Fibroblast of lung (primary cell): Measurements from ENCODE around the gene FBF1. TPM values are rescaled to one million over a fixed set of nuclear protein-coding genes. Genes with fewer than 3 reads are reported as not detected.

Experiments used
- DNase-seq, 2 donors: peaks; one replicate each; pipeline versions ENCODE4 v3.0.0 to v3.0.0-alpha.2; 2010; ENCODE audit warnings: low read depth in 2 of 2
- H2AFZ ChIP-seq: 2 replicates; pipeline ENCODE4 v1.5.1; 2012; ENCODE audit warnings: low read length, control low read depth, inconsistent platforms
- H3K27ac ChIP-seq: 2 replicates; pipeline ENCODE4 v1.5.1; 2011; ENCODE audit warnings: low read length, control low read depth; ENCODE audit not compliant: insufficient read depth
- H3K27me3 ChIP-seq: 2 replicates; pipeline ENCODE4 v1.5.1; 2011; ENCODE audit warnings: mild to moderate bottlenecking, low read length; ENCODE audit not compliant: control insufficient read depth, insufficient read depth
- H3K36me3 ChIP-seq: 2 replicates; pipeline ENCODE4 v1.5.1; 2011; ENCODE audit warnings: low read length; ENCODE audit not compliant: control insufficient read depth, insufficient read depth
- H3K4me1 ChIP-seq: 2 replicates; pipeline ENCODE4 v1.5.1; 2011; ENCODE audit warnings: low read length; ENCODE audit not compliant: control insufficient read depth, insufficient read depth; ENCODE audit errors: extremely low read depth
- H3K4me2 ChIP-seq: 2 replicates; pipeline ENCODE4 v1.5.1; 2011; ENCODE audit warnings: low read length, control low read depth; ENCODE audit not compliant: insufficient read depth; ENCODE audit errors: extremely low read depth
- H3K4me3 ChIP-seq, 4 experiments: fragments of 200-600 bp in 1 of 4; sonication (generic) in 1 of 4; replicated peaks in 1 of 4; 2 replicates each; pipeline ENCODE4 v1.5.1; 2011 to 2016; ENCODE audit warnings: low read length in 4 of 4, low read depth in 3 of 4, mild to moderate bottlenecking in 3 of 4, control low read depth in 2 of 4, inconsistent platforms in 1 of 4, mixed read lengths in 1 of 4; ENCODE audit not compliant: insufficient read depth in 1 of 4; ENCODE audit errors: control extremely low read depth in 1 of 4
- H3K79me2 ChIP-seq: 2 replicates; pipeline ENCODE4 v1.5.1; 2012; ENCODE audit warnings: mild to moderate bottlenecking, low read length, inconsistent platforms; ENCODE audit not compliant: control insufficient read depth, insufficient read depth
- H3K9ac ChIP-seq: 2 replicates; pipeline ENCODE4 v1.5.1; 2011; ENCODE audit warnings: mild to moderate bottlenecking, low read length, control low read depth; ENCODE audit not compliant: insufficient read depth
- H3K9me3 ChIP-seq: 2 replicates; pipeline ENCODE4 v1.5.1; 2012; ENCODE audit warnings: low read depth, low read length; ENCODE audit not compliant: control insufficient read depth, insufficient read depth
- H4K20me1 ChIP-seq: 2 replicates; pipeline ENCODE4 v1.5.1; 2011; ENCODE audit warnings: low read length; ENCODE audit not compliant: control insufficient read depth, insufficient read depth; ENCODE audit errors: extremely low read depth
- EZH2 ChIP-seq: IDR thresholded peaks from 2 replicates; pipeline ENCODE4 v1.5.1; 2012; ENCODE audit warnings: low read length, control low read depth, mild to moderate bottlenecking; ENCODE audit errors: missing control alignments
- polyA plus RNA-seq, 2 donors: library from polyadenylated mRNA; depleted of rRNA in 1 of 2; stranded (reverse) in 1 of 2; unstranded in 1 of 2; fragments of >200 nt; gene quantifications; 2 replicates each; pipeline ENCODE4 v1.2.1, GENCODE V29; 2011 to 2012; ENCODE audit warnings: missing spikeins in 1 of 2
- total RNA-seq: library from RNA; depleted of rRNA; stranded (reverse); fragments of >200 nt; gene quantifications from 2 replicates; pipeline ENCODE4 v1.2.1, GENCODE V29; 2014
- TF ChIP-seq, protein P1 (sequence below), 2 donors: IDR thresholded peaks in 1 of 2; conservative IDR thresholded peaks in 1 of 2; 1 replicate in 1 of 2; 2 replicates in 1 of 2; pipeline ENCODE4 v1.5.1; 2011 to 2012; ENCODE audit warnings: low read length in 2 of 2, control low read depth in 1 of 2, inconsistent platforms in 1 of 2, low read depth in 1 of 2, mild to moderate bottlenecking in 1 of 2

FBF1 gene
- total and polyA plus RNA-seq, 2 donors (not counting 1 experiment from before 2014, with no cell fraction given) = 1.6 to 11.2 TPM

DNA sequence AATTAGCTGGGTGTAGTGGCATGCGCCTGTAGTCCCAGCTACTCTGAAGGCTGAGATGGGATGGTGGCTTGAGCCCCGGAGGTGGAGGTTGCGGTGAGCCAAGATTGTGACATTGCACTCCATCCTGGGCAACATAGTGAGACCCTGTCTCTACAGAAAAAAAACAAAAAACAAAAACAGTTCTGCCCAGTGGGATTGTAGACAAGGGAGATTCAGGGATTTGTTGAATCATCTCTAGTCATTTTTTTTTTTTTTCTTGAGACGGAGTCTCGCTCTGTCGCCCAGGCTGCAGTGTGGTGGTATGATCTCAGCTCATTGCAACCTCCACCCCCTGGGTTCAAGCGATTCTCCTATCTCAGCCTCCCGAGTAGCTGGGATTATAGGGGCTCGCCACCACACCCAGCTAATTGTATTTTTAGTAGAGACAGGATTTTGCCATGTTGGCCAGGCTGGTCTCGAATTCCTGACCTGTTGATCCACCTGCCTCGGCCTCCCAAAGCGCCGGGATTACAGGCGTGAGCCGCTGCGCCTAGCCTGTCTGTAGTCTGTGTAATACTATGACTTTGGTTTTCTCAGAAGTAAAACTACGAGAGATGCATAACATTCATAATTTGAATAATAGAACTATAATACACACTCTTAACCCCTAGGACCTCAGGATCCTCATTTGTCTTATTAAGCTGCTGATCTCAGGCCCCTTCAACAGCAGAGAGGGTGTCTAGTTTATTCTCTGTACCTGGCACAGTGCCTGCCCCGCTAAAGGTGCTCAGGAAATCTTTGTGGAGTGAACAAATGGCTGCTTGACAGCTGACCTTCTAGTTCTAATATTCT is 39.6 kb upstream of the FBF1 start:
- Histone ChIP-seq H3K27me3 (no peaks in the 10 kb centered on the region), H3K36me3 (no peaks in the 10 kb centered on the region), H3K9me3 (no peaks in the 10 kb centered on the region), H3K79me2 (peaks cover 10% of the 10 kb centered on the region), H3K4me3 (peak overlapping the region; percentile 74 to 95 (median 82)), H2AFZ (no peak overlapping the region), H3K27ac (peak overlapping the region; percentile 97), H3K9ac (peak overlapping the region; percentile 97), H3K4me2 (peak overlapping the region; percentile 100), H4K20me1 (no peaks in the 10 kb centered on the region), H3K4me1 (peaks cover 7% of the 10 kb centered on the region)
- DNase-seq = peak in 1 of 2 donors; percentile 31
- no peak for TF ChIP-seq EZH2
- TF ChIP-seq, protein P1, sequence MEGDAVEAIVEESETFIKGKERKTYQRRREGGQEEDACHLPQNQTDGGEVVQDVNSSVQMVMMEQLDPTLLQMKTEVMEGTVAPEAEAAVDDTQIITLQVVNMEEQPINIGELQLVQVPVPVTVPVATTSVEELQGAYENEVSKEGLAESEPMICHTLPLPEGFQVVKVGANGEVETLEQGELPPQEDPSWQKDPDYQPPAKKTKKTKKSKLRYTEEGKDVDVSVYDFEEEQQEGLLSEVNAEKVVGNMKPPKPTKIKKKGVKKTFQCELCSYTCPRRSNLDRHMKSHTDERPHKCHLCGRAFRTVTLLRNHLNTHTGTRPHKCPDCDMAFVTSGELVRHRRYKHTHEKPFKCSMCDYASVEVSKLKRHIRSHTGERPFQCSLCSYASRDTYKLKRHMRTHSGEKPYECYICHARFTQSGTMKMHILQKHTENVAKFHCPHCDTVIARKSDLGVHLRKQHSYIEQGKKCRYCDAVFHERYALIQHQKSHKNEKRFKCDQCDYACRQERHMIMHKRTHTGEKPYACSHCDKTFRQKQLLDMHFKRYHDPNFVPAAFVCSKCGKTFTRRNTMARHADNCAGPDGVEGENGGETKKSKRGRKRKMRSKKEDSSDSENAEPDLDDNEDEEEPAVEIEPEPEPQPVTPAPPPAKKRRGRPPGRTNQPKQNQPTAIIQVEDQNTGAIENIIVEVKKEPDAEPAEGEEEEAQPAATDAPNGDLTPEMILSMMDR (conservative IDR thresholded peaks at IDR 0.05 in 1 of 2, IDR thresholded peaks at IDR 0.05 in 1 of 2; ENCODE audit: low read depth in 1 of 2, low read length in 2 of 2) = no peak

DNA sequence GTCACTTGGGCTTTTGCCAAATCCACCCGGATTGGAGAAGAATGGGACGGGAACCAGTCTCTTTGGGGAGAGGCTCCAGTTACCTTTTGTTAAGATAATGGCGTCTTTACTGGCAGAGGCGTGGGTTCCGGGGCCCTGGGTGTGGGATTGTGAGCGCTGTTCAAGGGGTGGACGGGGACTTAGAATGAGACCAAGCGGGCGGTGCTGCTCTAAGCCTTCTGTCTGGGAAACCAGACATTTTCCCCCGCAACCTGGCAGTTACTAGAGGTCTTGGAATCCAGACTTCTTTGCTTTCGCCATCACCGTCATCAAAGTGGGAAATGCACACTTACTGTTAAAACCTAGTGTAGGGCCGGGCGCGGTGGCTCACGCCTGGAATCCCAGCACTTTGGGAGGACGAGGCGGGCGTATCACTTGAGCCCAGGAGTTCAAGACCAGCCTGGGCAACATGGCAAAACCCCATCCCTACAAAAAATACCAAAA is 38.9 kb upstream of the FBF1 start:
- Histone ChIP-seq H3K9ac (peak overlapping the region; percentile 97), H3K4me3 (peak overlapping the region; percentile 74 to 95 (median 82)), H4K20me1 (no peaks in the 10 kb centered on the region), H3K9me3 (no peaks in the 10 kb centered on the region), H3K27me3 (no peaks in the 10 kb centered on the region), H3K27ac (peak overlapping the region; percentile 97), H3K4me2 (peak overlapping the region; percentile 100), H3K36me3 (no peaks in the 10 kb centered on the region), H3K79me2 (peaks cover 10% of the 10 kb centered on the region), H2AFZ (peak overlapping the region; percentile 2), H3K4me1 (peaks cover 7% of the 10 kb centered on the region)
- TF ChIP-seq EZH2 = no peak
- TF ChIP-seq, protein P1 (conservative IDR thresholded peaks at IDR 0.05 in 1 of 2, IDR thresholded peaks at IDR 0.05 in 1 of 2; ENCODE audit: low read depth in 1 of 2, low read length in 2 of 2) = no peak
- DNase-seq = peak in 1 of 2 donors; percentile 85

DNA sequence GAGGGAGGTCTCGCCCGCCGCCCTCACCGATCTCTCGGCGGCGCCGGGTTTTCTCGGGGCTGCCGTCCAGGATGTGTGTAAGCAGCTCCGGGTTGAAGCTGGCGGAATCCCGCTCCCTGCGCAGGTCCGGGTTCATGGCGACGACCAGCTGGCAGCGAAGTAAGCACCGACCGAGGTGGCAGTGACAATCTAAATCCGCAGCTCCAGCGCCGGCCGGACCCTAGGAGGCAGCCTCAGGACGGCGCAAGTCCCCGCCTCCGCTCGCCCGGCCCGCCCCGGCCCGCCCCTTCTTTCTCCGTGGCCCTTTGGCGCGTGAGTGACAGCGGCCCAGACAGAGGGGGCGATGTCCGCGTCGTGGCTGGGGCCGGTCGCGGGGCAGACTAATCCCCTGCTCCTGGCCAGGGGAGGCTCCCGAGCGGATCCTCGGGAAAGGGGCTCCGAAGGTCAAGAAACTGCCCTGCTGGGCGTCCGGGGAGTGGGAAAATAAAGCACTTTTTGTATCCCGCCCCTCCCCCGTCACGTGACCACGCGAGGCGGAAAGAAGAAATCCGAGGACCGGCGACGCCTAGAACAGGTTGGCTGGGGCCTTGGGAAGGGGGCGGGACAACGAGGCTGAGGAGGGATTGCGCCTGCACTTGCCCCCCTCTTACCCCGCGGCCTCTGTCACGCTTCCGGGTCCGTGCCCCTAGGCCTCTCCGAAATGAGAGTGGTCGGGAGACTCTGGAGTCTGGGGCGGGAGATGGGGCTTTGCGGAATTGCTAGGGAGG is 38.3 kb upstream of the FBF1 start, which contains the start of the genes ACOX1 and TEN1:
ACOX1 (minus strand) TSS at position 229 of the 767 bp plus-strand sequence; CDS start at position 136, 93 bp downstream.
TEN1 (plus strand) TSS at position 303 of the 767 bp plus-strand sequence. CDS start 6,953 bp downstream, outside the sequence.
- H3K4me3 ChIP-seq = peak within 1 kb of the TSS; percentile 74 to 95 (median 92)
- DNase-seq = peak; percentile 97
- H3K27me3 ChIP-seq = no peaks in the 10 kb centered on the region
- H3K9me3 ChIP-seq = no peaks in the 10 kb centered on the region
- no peak for TF ChIP-seq EZH2
- TF ChIP-seq, protein P1 (conservative IDR thresholded peaks at IDR 0.05 in 1 of 2, IDR thresholded peaks at IDR 0.05 in 1 of 2; ENCODE audit: low read depth in 1 of 2, low read length in 2 of 2) = no peak
- H4K20me1 ChIP-seq = no peaks in the 10 kb centered on the region
- no peaks in the 10 kb centered on the region for H3K36me3 ChIP-seq
- peaks cover 7% of the 10 kb centered on the region for H3K4me1 ChIP-seq
- peak within 1 kb of the TSS; percentile 97 for H3K27ac ChIP-seq
- peak within 1 kb of the TSS; percentile 79 for H2AFZ ChIP-seq
- H3K9ac ChIP-seq = peak within 1 kb of the TSS; percentile 97
- peaks cover 10% of the 10 kb centered on the region for H3K79me2 ChIP-seq
- peak within 1 kb of the TSS; percentile 100 for H3K4me2 ChIP-seq
